ENCODE measurements around the gene CDKN3. TPM values are rescaled to one million over a fixed set of nuclear protein-coding genes. Genes with fewer than 3 reads are reported as not detected.

The CDKN3 gene
- total RNA-seq (2021; fragmentation: NEBNext Ultra II Directional; extraction: Animal tissue kit (Norgen Biotek cat#: 25700)): 100 to 1,000 TPM in 1 of 6 experiments, 10 to 100 TPM in 5; 33.3 to 106 (median 91.8) TPM
- long read RNA-seq, transcript CDKN3-202 (8 exons, 893 nt): major isoform, 23 of 39 reads
- long read RNA-seq, partial matches to known transcripts: 4 of 39 reads
- long read RNA-seq, other reads (novel, unspliced or antisense): 11 of 39 reads

GRCh38 chr14:54396493-54397335 is at the start of gene CDKN3:
Gene CDKN3, plus strand, starts transcription at chr14:54397007. Its CDS starts 62 bp downstream, at chr14:54397069.
- TF ChIP-seq CTCF (IDR thresholded peaks at IDR 0.05): peak; percentile 80
- Mint-ChIP-seq H3K4me1 (ENCODE audit: low read depth) (peaks cover 35% of the 10 kb centered on the region), H3K27me3 (ENCODE audit: insufficient read depth) (peaks cover under 1% of the 10 kb centered on the region; the same call in 1 of the 2 replicates), H3K36me3 (ENCODE audit: low read depth) (peaks cover 18% of the 10 kb centered on the region), H3K9me3 (peaks cover 7% of the 10 kb centered on the region), H3K4me3 (peak within 1 kb of the TSS; percentile 88), H3K27ac (peak within 1 kb of the TSS; percentile 68)
- DNase-seq: peak; percentile 99

GRCh38 chr14:54347044-54347443 is 49.8 kb upstream of the CDKN3 start:
- H3K36me3 Mint-ChIP-seq (ENCODE audit: low read depth): no peaks in the 10 kb centered on the region
- H3K9me3 Mint-ChIP-seq: no peaks in the 10 kb centered on the region
- H3K4me3 Mint-ChIP-seq: no peak overlapping the region
- no peak overlapping the region for H3K27ac Mint-ChIP-seq
- no peaks in the 10 kb centered on the region; the same call in none of the 2 replicates for H3K27me3 Mint-ChIP-seq (ENCODE audit: insufficient read depth)
- no peak for DNase-seq
- no peak for TF ChIP-seq CTCF (IDR thresholded peaks at IDR 0.05)
- peaks cover 39% of the 10 kb centered on the region for H3K4me1 Mint-ChIP-seq (ENCODE audit: low read depth)

- Mint-ChIP-seq H3K27me3 (ENCODE audit: insufficient read depth) (peaks cover 3% of the 10 kb centered on the region), H3K4me1 (ENCODE audit: low read depth) (peaks cover 37% of the 10 kb centered on the region), H3K27ac (no peak overlapping the region), H3K36me3 (ENCODE audit: low read depth) (no peaks in the 10 kb centered on the region), H3K9me3 (no peaks in the 10 kb centered on the region), H3K4me3 (peak overlapping the region; percentile 87; the same call in 1 of the 2 replicates)
- peak; percentile 59 for DNase-seq
- TF ChIP-seq CTCF (IDR thresholded peaks at IDR 0.05): peak; percentile 90
These were observed 48.7 kb upstream of the CDKN3 start for GRCh38 chr14:54348001-54348611.

GRCh38 chr14:54348923-54349620 is 47.7 kb upstream of the CDKN3 start:
- no peak for TF ChIP-seq CTCF (IDR thresholded peaks at IDR 0.05)
- Mint-ChIP-seq H3K27ac (peak overlapping the region; percentile 36; the same call in 1 of the 2 replicates), H3K4me1 (ENCODE audit: low read depth) (peaks cover 28% of the 10 kb centered on the region), H3K9me3 (no peaks in the 10 kb centered on the region), H3K36me3 (ENCODE audit: low read depth) (no peaks in the 10 kb centered on the region), H3K27me3 (ENCODE audit: insufficient read depth) (peaks cover 4% of the 10 kb centered on the region), H3K4me3 (peak overlapping the region; percentile 87)
- no peak for DNase-seq

- H3K36me3 Mint-ChIP-seq (ENCODE audit: low read depth): no peaks in the 10 kb centered on the region
- TF ChIP-seq CTCF (IDR thresholded peaks at IDR 0.05): no peak
- H3K27ac Mint-ChIP-seq: no peak overlapping the region
- H3K9me3 Mint-ChIP-seq: no peaks in the 10 kb centered on the region
- DNase-seq: no peak
- H3K27me3 Mint-ChIP-seq (ENCODE audit: insufficient read depth): peaks cover 5% of the 10 kb centered on the region
- H3K4me3 Mint-ChIP-seq: peak overlapping the region; percentile 87; the same call in 1 of the 2 replicates
- H3K4me1 Mint-ChIP-seq (ENCODE audit: low read depth): peaks cover 30% of the 10 kb centered on the region
These were observed 47.1 kb upstream of the CDKN3 start for GRCh38 chr14:54349713-54350112.

All from HFFc6 (cell line).